Left lung (tissue), 10 donors: ENCODE measurements around the gene SLC34A3. TPM values are rescaled to one million over a fixed set of nuclear protein-coding genes. Genes with fewer than 3 reads are reported as not detected.

ENCODE experiments used
- ATAC-seq: fragments of 200-7000 bp; cut with Tn5 transposase; one replicate; pipeline ENCODE4 v1.9.1; 2020; ENCODE audit warnings: moderate library complexity
- DNase-seq, 4 donors: peaks; one replicate each; pipeline ENCODE4 v3.0.0-alpha.2; 2013 to 2020
- H3K27ac ChIP-seq, 2 donors: fragments of 200-600 bp; sonication (generic) in 1 of 2; one replicate each; pipeline versions ENCODE4 v1.5.0 to v1.8.0; 2020 to 2021
- H3K27me3 ChIP-seq, 2 donors: fragments of 200-600 bp; sonication (generic) in 1 of 2; one replicate each; pipeline versions ENCODE4 v1.5.0 to v1.8.0; 2020 to 2021
- H3K36me3 ChIP-seq, 2 donors: fragments of 200-600 bp; sonication (generic) in 1 of 2; one replicate each; pipeline versions ENCODE4 v1.5.0 to v1.8.0; 2020 to 2021
- H3K4me1 ChIP-seq, 2 donors: fragments of 200-600 bp; one replicate each; pipeline ENCODE4 v1.8.0; 2021
- H3K4me3 ChIP-seq, 2 donors: fragments of 200-600 bp; sonication (generic) in 1 of 2; one replicate each; pipeline versions ENCODE4 v1.5.0 to v1.8.0; 2020 to 2021; ENCODE audit warnings: mild to moderate bottlenecking in 1 of 2
- H3K9me3 ChIP-seq, 2 donors: fragments of 200-600 bp; sonication (generic) in 1 of 2; one replicate each; pipeline versions ENCODE4 v1.5.0 to v1.8.0; 2020 to 2021
- intact Hi-C, 2 donors: fragments of 100-400 bp; cut with DNase I; formaldehyde crosslinking; loops; one replicate each; pipeline versions ENCODE4 v1.11.2 to v1.14.2; 2022
- polyA plus RNA-seq, 6 donors: library from polyadenylated mRNA; unstranded; fragments of 120-200 nt; gene quantifications; one replicate each; pipeline ENCODE4 v1.2.1, GENCODE V29; 2013; ENCODE audit not compliant: insufficient read length in 6 of 6
- total RNA-seq, 2 donors: library from RNA; stranded (reverse); fragmentation: NEBNext Ultra II Directional; extraction: Animal tissue kit (Norgen Biotek cat#: 25700); gene quantifications; one replicate each; pipeline ENCODE4 v1.2.1, GENCODE V29; 2021
- TF ChIP-seq, protein P1 (sequence below), 2 donors: fragments of 200-600 bp; sonication (generic) in 1 of 2; IDR thresholded peaks; one replicate each; pipeline versions ENCODE4 v1.5.0 to v1.8.0; 2021; ENCODE audit warnings: antibody characterized with exemption in 2 of 2
- donor health status: DM: no; HTN: yes; CAD: no.
- donor health status: DM: no; HTN: no; CAD: no.

The SLC34A3 gene
- total and polyA plus RNA-seq, 8 donors, result 0.12 to 2.8 (median 1.7) TPM; not detected in 1

DNA sequence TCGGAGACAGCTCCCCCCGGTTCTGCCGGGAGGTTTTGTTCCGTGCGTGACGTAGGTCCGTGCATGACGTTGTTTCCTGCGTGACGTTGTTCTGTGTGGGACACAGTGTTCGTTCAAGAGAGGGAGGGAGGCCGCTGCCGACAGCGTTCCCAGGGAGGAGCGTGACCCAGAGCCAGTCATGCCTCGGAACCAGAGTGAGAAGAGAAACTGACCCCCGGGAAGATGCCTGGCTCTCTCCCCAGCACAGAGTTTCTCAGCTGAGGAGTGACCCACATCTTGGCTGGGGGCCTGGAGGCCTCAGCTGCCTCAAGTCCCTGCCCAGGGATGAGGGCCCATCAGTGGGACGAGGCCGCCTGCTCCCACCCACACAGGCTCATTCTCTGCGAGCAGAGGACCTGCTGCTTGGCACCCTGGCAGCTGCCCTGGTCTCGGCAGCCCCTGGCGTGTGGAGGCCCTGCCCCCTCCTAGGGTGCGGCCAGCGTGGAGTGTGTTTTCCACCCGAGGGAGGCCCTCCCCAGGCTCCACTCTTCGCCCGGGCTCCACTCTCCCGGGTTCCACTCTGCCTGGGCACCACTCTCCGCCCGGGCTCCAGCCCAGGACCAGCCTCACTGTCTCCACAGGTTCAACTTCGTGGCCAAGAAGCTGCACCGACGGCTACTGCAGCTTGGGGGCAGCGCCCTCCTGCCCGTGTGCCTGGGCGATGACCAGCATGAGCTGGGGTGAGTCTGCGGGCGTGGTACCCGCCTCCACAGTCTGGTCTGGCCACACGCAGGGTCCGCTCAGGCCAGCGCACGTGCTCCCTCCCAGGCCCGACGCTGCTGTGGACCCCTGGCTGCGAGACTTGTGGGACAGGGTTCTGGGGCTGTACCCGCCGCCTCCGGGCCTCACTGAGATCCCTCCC is 17.3 kb upstream of the SLC34A3 start:
- TF ChIP-seq, protein P1, sequence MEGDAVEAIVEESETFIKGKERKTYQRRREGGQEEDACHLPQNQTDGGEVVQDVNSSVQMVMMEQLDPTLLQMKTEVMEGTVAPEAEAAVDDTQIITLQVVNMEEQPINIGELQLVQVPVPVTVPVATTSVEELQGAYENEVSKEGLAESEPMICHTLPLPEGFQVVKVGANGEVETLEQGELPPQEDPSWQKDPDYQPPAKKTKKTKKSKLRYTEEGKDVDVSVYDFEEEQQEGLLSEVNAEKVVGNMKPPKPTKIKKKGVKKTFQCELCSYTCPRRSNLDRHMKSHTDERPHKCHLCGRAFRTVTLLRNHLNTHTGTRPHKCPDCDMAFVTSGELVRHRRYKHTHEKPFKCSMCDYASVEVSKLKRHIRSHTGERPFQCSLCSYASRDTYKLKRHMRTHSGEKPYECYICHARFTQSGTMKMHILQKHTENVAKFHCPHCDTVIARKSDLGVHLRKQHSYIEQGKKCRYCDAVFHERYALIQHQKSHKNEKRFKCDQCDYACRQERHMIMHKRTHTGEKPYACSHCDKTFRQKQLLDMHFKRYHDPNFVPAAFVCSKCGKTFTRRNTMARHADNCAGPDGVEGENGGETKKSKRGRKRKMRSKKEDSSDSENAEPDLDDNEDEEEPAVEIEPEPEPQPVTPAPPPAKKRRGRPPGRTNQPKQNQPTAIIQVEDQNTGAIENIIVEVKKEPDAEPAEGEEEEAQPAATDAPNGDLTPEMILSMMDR (IDR thresholded peaks at IDR 0.05), result no peak
- peaks cover 7 to 17% of the 10 kb centered on the region in 2 donors for H3K4me1 ChIP-seq
- DNase-seq (no peak), ATAC-seq (no peak)
- no peak overlapping the region for H3K4me3 ChIP-seq
- peaks cover 0 to 52% of the 10 kb centered on the region in 2 donors for H3K36me3 ChIP-seq
- intact Hi-C loops, result no loop called here
- H3K9me3 ChIP-seq, result no peaks in the 10 kb centered on the region
- H3K27me3 ChIP-seq, result no peaks in the 10 kb centered on the region
- H3K27ac ChIP-seq, result no peak overlapping the region

DNA sequence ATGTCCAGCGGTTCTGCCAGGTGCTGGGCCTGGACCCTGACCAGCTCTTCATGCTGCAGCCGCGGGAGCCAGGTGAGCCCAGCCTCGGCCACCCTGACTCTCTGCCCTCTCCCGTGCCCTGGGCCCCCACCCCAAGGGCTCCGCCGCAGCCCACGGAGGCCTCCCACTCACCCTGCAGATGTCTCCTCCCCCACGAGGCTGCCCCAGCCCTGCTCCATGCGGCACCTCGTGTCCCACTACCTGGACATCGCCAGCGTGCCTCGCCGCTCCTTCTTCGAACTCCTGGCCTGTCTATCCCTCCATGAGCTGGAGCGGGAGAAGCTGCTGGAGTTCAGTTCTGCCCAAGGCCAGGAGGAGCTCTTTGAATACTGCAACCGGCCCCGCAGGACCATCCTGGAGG is 16.1 kb upstream of the SLC34A3 start:
- H3K36me3 ChIP-seq, result peaks cover 0 to 44% of the 10 kb centered on the region in 2 donors
- DNase-seq (no peak), ATAC-seq (no peak)
- TF ChIP-seq, protein P1 (IDR thresholded peaks at IDR 0.05), result no peak
- H3K4me3 ChIP-seq, result no peak overlapping the region
- no peak overlapping the region for H3K27ac ChIP-seq
- H3K4me1 ChIP-seq, result peaks cover 7 to 25% of the 10 kb centered on the region in 2 donors
- intact Hi-C loops, result no loop called here
- H3K9me3 ChIP-seq, result no peaks in the 10 kb centered on the region
- no peaks in the 10 kb centered on the region for H3K27me3 ChIP-seq

DNA sequence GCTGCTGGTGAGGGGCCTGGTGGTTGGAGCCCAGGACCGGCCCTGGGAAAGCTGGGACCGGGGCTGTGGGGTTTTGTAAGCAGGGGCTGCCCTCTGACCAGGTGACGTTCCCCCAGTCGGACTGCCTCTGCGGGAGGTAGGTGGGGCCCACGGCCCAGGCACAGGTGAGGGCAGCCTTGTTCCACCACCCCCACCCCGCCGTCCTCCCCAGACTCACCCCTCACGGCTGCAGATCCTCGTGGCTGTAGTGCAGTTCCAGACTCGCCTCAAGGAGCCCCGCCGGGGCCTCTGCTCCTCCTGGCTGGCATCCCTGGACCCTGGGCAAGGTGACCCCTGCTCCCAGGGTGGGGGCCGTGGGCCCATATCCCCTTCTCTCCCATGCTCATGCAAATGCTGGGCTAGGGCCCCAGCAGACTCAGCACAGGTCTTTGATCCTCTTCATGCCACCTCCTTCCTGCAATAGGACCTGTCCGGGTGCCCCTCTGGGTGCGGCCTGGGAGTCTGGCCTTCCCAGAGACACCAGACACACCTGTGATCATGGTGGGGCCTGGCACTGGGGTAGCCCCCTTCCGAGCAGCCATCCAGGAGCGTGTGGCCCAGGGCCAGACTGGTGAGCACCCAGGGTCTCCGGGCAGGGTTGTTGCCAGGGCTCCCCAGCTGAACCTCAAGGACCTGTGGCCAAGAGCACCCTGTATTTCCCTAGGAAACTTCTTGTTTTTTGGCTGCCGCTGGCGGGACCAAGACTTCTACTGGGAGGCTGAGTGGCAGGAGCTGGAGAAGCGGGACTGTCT is 15.3 kb upstream of the SLC34A3 start:
- no peak overlapping the region for H3K4me3 ChIP-seq
- intact Hi-C loops, result no loop called here
- H3K4me1 ChIP-seq, result peaks cover 7 to 25% of the 10 kb centered on the region in 2 donors
- H3K36me3 ChIP-seq, result peaks cover 0 to 36% of the 10 kb centered on the region in 2 donors
- H3K27ac ChIP-seq, result no peak overlapping the region
- H3K27me3 ChIP-seq, result no peaks in the 10 kb centered on the region
- no peaks in the 10 kb centered on the region for H3K9me3 ChIP-seq
- ATAC-seq (no peak), DNase-seq (no peak)
- TF ChIP-seq, protein P1 (IDR thresholded peaks at IDR 0.05), result no peak

DNA sequence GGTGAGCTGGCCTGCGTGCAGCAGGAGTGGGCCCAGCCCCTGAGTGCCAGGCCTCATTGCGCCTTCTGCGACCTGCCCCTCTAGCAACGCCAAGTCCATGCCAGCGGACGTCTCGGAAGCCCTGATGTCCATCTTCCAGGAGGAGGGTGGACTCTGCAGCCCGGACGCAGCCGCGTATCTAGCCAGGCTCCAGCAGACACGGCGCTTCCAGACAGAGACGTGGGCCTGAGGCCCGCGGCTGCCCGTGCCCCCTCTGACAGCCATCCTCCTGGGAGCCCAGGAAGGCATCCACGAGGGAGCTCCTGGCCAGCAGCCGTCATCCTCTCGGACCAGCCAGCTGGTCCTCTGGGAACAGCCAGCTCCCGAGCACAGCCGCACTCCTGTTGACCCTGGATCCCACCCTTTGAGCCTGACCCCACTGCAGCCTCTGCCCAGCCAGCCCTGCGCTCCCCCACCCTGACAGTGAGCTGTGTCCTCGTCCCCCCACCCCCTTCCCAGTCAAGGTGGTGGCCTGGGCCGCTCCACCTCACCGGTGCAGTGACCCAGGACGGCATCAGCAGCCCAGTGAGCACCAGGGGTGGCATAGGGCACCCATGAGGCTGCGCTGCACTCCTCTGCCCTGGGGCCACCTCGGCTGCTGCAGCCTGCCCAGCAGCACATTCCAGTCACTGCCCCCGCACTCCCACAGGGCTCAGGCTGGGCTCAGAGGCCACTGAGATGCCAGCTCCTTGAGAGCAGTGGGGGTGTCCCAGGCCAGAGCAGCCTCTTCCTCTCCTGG is 14.3 kb upstream of the SLC34A3 start:
- TF ChIP-seq, protein P1 (IDR thresholded peaks at IDR 0.05), result no peak
- H3K4me1 ChIP-seq, result peaks cover 7 to 25% of the 10 kb centered on the region in 2 donors
- no peak overlapping the region for H3K27ac ChIP-seq
- no peak overlapping the region for H3K4me3 ChIP-seq
- H3K9me3 ChIP-seq, result no peaks in the 10 kb centered on the region
- H3K36me3 ChIP-seq, result peaks cover 0 to 35% of the 10 kb centered on the region in 2 donors
- H3K27me3 ChIP-seq, result peaks cover 0 to 7% of the 10 kb centered on the region in 2 donors
- no peak for DNase-seq
- ATAC-seq, result no peak
- intact Hi-C loops, result no loop called here
